KOPT-K1 (cell line): ENCODE results near the gene CDC14B.
"Not testable (repeated sequence)": the region's sequence is repeated elsewhere in the genome, so short reads cannot be mapped to it uniquely, and the experiment has no call there.

Experiments used
- H3K27ac ChIP-seq: fragments of 200-600 bp; sonication (generic); 2 replicates; pipeline ENCODE4 v1.5.1; 2016; ENCODE audit warnings: antibody characterized with exemption, mild to moderate bottlenecking, low read depth, low read length; ENCODE audit not compliant: poor library complexity, severe bottlenecking
- H3K36me3 ChIP-seq: fragments of 200-600 bp; sonication (generic); 2 replicates; pipeline ENCODE4 v1.5.1; 2017; ENCODE audit warnings: antibody characterized with exemption, mild to moderate bottlenecking, low read length, moderate library complexity; ENCODE audit not compliant: insufficient read depth
- H3K9me3 ChIP-seq: fragments of 200-600 bp; sonication (generic); 2 replicates; pipeline ENCODE4 v1.5.1; 2017; ENCODE audit warnings: antibody characterized with exemption, low read length, mild to moderate bottlenecking; ENCODE audit not compliant: insufficient read depth, poor library complexity, severe bottlenecking

CDC14B gene

DNA sequence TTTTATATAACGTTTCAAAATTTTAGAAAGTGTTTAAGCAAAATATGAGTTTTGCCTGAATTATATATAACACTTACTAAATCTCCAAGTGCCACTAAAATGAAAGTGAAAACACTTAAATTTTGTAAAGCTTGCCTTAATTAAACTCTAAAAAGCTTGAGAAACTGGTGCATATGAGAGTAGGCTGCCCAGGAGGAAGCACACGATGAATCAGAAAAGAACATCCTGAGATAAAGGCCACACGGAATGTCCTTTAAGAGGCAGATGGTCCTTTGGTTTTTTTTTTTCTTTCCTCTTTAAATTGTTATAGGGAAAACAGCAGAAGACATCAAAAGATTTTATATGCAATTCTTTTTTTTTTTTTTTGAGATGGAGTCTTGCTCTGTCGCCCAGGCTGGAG, 109.4 kb downstream of the CDC14B start:
- no peak overlapping the region for H3K27ac ChIP-seq

DNA sequence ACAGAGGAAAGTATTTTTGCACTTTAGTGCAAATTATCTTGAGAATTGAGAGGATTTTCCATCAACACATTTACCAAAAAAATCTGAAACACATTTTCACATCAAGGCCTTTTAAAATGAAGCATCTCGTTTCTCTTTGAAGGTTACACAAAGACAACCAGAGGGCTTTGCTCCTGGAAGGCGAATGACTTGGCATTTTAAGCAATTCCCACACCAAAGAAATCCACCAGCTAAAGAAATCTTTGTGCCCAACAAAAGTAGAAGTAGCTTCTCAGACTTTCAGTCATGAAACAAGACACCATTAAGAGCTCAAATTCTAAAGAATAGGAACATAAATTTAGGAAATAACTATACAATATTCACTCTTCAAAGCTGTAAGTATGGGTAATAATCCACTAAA, 109.8 kb downstream of the CDC14B start:
- H3K27ac ChIP-seq, result no peak overlapping the region
- no peaks in the 10 kb centered on the region for H3K9me3 ChIP-seq

More for the DNA sequence above, 109.4 kb downstream of the CDC14B start:
- Histone ChIP-seq H3K9me3 (no peaks in the 10 kb centered on the region), H3K36me3 (no peaks in the 10 kb centered on the region)

DNA sequence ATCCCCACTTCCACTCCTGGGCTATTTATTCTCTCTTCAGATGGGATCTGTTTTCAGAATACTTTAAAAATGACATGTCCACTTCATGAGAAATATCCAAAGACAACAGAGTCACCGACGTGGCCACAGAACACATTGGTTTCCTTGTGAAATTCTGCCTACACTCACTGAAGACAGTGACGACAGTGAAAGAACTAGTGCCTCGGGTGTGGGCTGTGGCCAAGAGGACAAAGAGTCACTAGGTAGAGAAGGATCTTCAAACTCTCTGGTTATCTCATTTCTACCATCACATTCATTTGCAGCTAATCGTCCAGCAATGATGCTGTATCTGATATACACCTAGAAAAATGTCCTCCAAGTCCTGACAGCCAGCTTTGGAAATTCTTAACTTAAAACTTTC, 110.6 kb downstream of the CDC14B start:
- no peak overlapping the region for H3K27ac ChIP-seq
- no peaks in the 10 kb centered on the region for H3K9me3 ChIP-seq
- H3K36me3 ChIP-seq, result no peaks in the 10 kb centered on the region

More for the DNA sequence above, 109.8 kb downstream of the CDC14B start:
- no peaks in the 10 kb centered on the region for H3K36me3 ChIP-seq

DNA sequence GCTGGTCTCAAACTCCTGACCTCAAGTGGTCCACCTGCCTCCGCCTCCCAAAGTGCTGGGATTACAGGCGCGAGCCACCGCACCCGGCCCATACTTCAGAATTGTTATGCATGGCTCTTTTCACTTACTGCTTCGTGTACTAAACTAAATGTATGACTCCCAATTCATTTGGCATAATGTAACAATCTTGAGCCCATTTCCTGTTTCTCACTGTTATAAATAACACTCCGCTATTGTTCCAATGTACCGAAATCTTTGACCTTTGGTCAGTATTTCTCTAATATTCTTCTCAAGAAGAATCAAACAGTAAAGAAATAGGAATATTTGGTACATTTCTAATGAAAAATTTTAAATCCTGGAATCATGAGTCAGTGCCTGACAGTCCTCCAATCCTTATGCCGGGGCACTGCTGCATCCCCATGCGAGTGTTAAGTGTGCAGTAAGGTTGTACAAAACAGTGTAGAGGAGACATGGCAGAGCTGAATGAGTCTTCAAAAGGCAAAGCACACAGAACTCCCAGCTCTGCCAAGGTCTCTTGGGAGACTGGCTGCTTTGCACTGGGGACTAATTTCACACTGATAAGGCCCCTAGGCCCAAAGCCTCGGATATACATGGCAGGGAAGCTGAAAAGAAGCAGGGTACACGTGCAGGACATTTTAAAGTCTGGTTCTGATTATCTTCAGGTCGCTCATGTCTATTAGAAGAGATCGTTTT, 111.3 kb downstream of the CDC14B start:
- Histone ChIP-seq H3K36me3 (no peaks in the 10 kb centered on the region), H3K27ac (no peak overlapping the region), H3K9me3 (no peaks in the 10 kb centered on the region)

DNA sequence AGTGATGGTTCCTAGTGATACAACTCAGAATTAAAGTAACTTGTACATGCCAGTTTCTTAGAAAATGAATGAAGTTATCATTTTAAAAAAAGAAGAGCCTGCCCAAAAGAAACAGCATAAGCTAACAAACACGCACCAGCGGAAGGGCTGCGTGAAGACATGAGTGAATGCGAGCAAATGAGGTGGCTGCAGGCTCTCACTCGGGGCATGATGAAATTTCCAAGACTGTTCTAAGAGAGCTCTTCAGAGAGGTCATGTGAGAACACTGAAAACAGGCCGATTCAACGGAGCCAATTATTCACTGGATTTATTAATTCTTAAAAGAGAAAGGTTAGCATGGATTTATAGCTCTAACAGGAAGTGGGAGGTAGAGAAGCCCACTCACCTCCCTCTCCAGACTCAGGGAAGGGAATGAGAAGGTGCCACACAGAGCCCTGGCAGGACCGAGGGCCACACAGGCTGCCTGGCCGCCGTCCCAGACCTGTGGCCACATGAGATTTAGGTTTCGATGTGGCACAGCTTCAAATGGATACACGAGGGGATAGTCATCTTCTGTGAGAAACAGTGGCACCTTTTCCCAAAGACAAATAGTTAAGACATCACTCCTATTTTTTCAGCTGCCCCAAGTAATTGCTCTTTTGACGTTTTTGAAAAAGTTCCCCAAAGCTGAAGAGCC, 114.2 kb downstream of the CDC14B start:
- Histone ChIP-seq H3K27ac (no peak overlapping the region), H3K9me3 (no peaks in the 10 kb centered on the region), H3K36me3 (no peaks in the 10 kb centered on the region)

DNA sequence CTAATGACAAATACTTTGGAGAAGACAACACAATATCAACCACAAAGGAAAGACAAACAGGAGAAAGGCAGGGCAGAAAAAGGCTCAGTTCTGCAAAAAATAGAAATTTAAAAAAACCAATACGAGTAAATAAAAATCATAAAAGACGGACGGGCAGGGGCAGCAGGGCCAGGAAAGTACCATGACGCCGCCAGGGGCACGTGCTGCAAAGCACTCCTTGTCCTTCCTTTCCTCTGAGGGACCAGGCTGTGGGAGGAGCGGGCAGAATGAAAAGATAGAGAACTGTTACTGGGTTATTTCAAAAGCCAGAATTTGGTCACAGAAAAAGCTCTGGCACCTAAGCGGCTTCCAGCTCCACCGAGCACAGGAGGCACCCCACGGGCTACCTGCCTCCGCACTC, 115.7 kb downstream of the CDC14B start:
- no peak overlapping the region for H3K27ac ChIP-seq
- no peaks in the 10 kb centered on the region for H3K36me3 ChIP-seq
- H3K9me3 ChIP-seq, result no peaks in the 10 kb centered on the region

DNA sequence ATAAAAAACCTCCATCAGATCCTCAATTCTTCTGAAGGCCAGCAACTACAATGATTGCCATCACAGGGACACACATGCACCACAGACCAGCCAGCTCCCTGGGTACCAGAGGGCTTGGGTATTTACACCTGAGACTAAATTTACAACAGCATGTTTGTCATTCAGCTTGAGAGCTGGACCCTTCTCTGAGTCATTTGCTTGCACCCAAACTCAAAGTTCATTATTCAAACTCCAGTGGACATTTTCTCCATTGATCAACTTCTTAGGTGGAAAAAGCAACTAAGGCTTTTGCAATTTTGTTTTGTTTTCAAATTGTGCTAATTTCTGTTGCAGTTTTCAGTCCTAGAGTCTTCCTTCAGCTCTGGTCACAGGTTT, 116.3 kb downstream of the CDC14B start:
- H3K9me3 ChIP-seq, H3K36me3 ChIP-seq, H3K27ac ChIP-seq: not testable (repeated sequence)

DNA sequence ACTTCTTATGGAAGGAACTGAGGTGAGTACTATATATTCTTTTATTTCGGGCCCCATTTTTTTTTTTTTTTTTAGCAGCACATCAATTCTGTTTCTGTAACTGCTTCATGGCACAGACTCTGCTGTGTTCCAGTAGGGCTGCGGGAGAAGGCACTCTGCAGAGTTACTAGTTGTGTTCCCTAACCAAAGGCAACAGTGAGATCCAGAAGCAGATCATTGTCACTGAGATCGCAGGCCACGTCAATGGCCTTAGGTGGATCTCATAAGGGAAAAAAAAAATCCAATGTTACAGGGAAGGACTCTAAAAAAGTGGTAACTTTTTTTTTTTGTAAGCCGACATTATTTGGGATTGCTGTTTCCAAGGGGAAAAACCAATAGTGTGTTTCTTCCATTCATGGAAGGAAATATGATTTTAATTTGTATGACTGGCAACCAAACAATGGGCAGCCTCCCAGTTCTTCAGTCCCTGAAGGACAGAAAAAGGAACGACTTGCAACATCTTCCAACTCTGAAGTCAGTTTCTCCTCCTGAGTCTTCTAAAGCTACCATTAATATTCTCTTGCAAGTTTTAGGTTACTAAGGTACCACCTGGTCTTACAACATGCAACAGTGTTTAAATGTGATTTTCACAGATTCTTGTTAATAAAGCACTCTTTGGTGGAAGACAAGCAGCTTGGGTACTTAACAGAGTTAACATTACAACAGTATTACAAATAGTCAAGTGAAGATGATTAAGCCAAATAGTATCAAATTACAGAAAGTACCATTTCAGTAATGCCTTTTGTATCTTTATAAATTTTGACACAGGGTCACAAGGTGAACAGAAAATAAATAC, 116.9 kb downstream of the CDC14B start:
- Histone ChIP-seq H3K9me3 (no peaks in the 10 kb centered on the region), H3K27ac (no peak overlapping the region), H3K36me3 (no peaks in the 10 kb centered on the region)

DNA sequence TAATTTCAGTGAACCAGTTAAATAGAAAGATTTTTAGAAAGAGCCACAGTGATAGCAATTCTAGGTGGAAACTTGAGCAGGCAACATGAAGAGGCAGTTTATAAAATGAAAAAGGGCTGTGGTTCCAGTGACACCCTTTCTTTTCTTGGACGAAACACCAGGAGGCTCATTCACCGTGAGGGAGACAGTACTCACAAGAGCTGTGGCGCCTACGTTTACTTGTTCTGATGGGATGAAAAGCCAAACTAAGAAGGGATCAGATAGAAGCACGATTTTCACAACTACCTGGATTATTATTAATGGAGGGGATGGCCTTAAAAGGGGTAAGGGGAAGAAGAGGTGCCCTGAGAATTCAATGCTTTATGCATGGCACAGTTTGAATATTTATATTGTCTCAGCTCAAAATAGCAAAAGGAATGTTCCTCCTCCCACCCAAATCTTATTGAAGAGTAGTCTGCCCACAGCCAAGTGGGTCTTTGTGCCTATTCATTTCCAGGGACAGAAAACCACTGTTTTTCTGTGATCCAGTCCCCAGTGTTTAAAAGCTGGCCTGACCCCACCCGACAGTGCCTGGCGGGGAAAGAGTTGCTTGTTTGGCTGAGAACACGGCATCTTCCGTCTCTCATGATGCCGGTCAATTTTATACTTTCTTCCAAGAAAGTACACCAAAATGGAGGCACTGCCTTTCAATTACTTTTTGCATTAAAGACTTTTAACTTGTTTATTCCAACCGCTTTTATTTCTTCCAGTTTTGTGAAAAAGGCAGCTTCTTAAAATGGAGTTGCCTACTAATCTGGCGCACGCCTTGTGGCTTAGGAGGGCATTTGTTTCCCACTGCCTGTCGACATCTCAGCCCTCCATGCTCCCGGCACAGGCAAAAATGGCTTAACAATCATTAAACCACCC, 117.8 kb downstream of the CDC14B start:
- no peak overlapping the region for H3K27ac ChIP-seq
- no peaks in the 10 kb centered on the region for H3K36me3 ChIP-seq
- no peaks in the 10 kb centered on the region for H3K9me3 ChIP-seq

DNA sequence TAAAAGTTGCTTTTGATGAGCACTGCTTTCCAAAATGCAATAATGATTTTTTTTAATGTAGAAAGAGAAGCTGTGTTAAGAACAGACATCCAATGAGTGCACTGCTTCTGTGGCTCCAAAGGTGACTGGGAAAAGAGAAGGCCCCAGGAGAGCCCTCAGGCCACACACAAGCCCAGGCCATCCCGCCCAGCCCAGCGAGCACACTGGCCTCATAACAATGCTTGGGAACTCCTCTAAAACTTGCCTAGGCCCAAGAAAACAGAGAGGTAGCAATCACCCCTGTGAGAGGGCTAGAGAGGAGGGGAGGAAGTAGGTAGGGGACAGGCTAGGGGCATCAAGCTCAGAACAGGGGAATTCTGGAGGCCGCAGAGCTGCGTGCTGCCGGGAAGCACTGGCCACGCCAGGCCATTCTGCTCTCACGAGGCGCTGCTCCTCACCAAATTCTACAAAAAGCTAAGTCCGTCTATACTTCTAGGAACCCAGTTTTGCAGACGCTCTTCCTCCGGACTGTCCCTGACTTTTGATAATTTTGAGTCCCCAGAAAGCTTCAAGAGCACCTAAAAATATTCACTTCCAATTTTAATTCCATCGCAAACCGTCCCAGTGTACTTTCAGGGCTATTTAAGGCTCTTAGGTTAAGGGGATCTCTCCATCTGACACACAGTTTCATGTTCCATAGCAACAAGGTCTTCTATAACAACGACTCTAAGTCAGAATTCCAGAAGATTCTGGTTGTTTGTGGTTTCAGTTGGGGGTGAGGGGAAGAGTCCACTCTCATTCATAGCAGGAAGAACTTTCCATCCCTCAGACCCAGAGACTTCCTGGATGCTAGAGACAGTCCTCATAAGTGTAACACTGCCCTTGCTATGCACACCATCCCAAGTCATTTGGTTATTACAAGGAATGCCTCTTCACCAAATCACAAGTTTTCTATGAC, 118.7 kb downstream of the CDC14B start:
- H3K36me3 ChIP-seq, result no peaks in the 10 kb centered on the region
- no peaks in the 10 kb centered on the region for H3K9me3 ChIP-seq
- no peak overlapping the region for H3K27ac ChIP-seq

DNA sequence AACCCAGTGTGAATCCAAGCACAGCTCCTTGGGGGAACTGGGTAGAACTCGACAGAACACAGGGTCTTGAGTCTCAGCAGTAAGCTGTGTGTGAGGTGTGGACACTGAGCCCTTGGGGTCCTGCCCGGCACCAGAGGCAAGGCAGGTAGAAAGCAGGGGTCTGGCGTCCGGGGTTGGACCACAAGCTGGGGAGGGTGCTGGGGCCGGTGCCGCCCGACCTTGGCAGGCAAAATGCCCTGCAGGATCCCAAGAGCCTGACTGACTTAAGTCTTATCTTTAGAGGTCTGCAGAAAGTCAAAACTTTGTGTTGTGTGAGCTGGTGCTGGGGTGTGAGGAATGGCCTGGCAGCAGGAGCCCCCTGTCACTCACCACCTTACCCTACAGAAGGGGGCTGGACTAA, 120.4 kb downstream of the CDC14B start:
- no peak overlapping the region for H3K27ac ChIP-seq
- no peaks in the 10 kb centered on the region for H3K9me3 ChIP-seq
- no peaks in the 10 kb centered on the region for H3K36me3 ChIP-seq

DNA sequence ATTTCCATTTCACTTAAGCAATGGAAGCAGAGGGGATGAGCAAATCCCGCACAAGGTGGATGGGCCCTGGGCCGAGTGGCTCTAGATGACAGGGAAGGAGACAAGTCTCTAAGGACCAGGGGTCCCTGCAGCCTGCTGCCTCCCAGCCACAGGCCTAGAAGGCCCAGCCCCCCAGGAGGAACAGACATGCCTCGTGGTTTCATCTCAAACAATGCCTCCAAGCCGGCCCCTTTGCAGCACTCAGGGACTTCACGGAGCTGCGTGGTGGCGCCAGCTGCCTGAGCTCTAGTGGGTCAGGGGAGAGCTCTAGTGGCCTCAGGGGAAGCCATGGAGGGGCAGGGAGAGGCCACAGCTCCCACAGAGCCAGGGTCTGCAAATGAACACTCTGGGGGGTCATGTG, 120.8 kb downstream of the CDC14B start:
- Histone ChIP-seq H3K36me3 (no peaks in the 10 kb centered on the region), H3K27ac (no peak overlapping the region), H3K9me3 (no peaks in the 10 kb centered on the region)

DNA sequence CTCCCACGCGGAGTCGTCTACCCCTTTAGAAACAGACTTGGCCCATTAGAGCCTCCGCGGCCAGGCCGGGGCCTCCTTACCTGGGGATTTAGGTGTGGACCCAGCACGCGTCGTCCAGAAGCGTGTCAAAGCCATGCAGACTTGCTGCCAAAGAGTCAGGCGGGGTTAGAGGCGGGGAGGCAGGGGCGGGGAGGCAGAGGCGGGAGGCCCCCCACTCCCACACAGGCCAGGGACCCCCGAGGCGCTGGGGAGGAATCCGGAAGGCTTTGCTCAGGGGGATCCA, 122.6 kb downstream of the CDC14B start:
- Histone ChIP-seq H3K36me3 (no peaks in the 10 kb centered on the region), H3K27ac (no peak overlapping the region), H3K9me3 (no peaks in the 10 kb centered on the region)
